GM12874 (cell line): ENCODE results near the gene HK3.

Experiments used
- TF ChIP-seq, protein P1 (sequence below): IDR thresholded peaks from 2 replicates; pipeline ENCODE4 v1.5.1; 2011; ENCODE audit warnings: low read depth, mild to moderate bottlenecking, control low read depth, low read length, moderate library complexity; ENCODE audit not compliant: insufficient read depth

Gene HK3

DNA sequence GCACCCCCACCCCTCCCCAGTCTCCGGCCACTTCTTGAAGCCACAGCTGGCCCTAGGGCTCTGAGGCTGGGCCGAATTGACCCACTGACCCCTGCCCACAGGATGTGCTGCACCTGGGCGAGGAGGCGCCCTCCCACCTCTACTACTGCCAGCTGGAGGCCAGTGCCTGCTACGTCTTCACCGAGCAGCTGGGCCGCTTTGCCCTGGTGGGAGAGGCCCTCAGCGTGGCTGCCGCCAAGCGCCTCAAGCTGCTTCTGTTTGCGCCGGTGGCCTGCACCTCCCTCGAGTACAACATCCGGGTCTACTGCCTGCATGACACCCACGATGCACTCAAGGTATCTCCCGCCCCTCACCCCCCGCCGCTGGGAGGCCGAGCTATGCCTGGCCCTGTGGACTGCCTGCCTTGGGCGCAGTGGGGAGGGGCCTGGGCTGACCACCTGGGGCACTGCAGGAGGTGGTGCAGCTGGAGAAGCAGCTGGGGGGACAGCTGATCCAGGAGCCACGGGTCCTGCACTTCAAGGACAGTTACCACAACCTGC lies 21.3 kb downstream of the HK3 start:
- TF ChIP-seq, protein P1, sequence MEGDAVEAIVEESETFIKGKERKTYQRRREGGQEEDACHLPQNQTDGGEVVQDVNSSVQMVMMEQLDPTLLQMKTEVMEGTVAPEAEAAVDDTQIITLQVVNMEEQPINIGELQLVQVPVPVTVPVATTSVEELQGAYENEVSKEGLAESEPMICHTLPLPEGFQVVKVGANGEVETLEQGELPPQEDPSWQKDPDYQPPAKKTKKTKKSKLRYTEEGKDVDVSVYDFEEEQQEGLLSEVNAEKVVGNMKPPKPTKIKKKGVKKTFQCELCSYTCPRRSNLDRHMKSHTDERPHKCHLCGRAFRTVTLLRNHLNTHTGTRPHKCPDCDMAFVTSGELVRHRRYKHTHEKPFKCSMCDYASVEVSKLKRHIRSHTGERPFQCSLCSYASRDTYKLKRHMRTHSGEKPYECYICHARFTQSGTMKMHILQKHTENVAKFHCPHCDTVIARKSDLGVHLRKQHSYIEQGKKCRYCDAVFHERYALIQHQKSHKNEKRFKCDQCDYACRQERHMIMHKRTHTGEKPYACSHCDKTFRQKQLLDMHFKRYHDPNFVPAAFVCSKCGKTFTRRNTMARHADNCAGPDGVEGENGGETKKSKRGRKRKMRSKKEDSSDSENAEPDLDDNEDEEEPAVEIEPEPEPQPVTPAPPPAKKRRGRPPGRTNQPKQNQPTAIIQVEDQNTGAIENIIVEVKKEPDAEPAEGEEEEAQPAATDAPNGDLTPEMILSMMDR, result no peak

DNA sequence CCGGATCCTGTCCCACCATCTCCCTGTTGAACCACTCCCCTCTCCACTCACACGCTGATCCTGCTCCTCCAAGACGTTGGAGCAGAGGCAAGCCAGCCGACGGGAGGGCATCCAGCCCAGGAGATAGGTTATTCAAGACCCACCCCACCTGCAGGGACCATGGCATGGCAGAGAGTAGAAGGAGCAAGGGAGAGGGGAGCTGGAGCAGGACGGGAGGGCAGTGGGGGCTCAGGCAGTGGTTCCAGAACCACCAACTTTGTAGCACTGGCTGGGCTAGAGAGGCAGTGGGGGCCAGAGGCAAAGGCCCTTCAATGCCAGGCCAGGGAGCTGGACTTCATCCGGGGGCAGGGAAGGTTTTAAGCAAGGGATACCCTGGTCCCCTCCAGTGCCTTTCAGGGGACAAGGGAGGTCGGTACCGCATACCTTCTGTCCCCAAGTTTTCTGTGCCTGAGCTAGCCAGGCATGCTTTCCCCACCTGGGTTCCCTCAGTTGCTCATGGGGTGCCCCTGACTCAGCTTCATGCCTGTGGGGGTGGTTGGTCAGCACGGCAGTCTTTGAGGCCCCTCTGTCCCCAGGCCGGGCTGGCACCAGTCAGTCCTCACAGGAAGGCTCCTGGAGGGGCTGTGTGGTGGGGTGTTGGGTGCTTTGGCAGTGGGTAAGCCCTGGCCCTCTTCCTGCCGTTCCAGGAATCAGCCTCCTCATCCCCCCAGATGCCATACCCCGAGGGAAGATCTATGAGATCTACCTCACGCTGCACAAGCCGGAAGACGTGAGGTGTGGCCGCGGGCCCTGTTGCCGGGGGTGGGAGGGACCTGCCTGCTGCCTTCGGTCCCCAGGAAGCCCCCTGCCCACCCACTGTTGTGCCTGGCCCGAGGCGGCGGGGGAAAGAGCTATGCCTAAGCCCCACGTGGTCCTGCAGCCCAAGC lies 22.4 kb downstream of the HK3 start:
- TF ChIP-seq, protein P1, result no peak

DNA sequence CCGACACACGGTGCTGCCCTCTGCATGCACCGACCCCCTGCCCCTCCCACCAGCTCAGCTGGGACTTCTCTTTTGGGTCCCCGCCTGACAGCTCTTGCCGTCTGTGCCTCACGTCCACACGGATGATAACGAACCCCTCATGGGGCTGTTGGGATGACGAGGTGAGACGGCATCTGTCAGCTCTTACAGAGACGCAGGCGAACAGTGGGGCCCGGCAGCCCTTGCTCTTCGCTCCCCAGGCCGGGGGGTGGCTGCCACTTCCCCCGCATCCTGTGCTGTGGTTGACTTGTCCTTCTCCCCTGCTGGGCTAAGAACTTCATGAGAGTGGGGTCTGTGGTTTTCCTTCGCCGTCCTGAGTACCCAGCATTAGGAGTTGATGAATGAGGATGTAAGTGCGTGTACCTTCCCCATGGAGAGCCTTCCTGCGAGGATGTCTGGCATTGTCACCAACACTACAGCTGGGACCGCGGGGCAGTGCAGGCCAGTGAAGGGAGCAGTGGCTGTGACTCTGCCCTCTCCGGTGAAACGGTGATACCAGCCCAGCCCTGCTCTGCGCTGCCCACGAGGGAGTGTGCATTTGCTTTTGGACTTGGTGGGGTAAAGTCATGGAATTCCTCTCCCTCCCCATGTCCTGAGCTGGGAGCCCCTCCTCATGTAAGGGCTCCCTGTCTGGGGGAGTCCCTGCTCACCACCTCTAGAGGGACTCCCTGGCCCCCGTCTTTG lies 23.2 kb downstream of the HK3 start:
- TF ChIP-seq, protein P1, result no peak

DNA sequence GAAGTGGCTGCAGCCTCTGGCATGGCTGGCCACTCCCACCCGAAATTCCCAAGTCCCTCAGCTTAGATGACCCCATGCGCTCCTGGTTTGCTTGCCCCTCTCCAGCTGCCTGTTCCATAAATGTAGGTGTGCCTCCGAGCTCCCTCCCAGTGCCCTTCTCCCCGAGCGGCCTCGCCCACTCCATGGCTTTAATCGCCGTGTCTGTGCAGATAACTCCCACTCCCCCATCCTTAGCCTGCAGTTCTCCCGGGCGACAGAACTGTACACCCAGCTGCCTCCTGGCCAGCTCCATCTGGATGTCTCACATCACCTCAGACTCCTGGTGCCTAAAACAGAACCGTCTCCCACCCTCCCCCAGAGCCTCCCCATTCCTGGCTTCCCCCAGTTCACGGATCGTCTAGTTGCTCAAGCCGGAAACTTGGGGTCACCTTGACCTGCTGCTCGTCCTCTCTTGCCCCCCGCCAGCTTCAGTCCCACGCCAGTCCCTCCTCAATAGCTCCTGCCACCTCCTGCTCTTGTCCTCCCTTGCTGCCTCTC lies 24.1 kb downstream of the HK3 start:
- TF ChIP-seq, protein P1, result no peak

DNA sequence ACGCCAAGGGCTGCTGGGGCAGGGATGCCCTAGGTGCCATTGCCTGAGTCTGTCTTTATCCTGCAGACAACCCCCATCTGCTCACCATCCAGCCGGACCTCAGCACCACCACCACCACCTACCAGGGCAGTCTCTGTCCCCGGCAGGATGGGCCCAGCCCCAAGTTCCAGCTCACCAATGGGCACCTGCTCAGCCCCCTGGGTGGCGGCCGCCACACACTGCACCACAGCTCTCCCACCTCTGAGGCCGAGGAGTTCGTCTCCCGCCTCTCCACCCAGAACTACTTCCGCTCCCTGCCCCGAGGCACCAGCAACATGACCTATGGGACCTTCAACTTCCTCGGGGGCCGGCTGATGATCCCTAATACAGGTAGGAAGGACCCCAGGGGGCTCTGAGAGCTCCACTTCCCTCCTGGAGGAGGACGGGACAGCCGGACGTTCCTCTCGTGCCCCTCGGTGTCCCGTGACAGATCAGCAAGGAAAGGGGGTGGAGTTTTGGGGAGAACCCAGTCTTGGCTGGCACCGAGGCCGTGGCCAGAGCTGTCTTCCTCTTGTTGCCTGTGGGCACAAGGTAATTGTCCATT lies 24.9 kb downstream of the HK3 start:
- TF ChIP-seq, protein P1, result no peak

DNA sequence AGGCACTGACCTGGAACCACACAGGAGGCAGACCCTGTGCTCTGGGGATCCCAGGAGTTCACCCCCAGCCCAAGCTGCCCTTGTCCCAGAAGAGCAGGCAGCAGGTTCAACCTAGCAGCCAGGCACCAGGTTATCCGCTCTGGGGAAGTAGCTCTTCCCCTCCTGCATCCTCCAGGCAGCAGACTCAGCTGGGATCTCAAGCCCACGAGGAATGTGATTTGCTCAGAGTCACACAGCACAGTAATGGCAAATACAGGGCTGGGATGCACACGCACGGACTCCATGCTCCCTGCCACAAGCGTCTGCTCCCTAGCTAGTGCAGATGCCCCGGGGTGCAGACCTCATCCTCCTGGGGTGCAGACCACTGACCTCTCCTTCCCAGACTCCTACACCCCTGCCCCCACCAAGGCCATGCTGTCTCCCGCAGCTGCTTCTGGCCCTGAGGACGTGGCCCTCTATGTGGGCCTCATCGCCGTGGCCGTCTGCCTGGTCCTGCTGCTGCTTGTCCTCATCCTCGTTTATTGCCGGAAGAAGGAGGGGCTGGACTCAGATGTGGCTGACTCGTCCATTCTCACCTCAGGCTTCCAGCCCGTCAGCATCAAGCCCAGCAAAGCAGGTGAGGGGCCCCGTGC lies 25.5 kb downstream of the HK3 start:
- TF ChIP-seq, protein P1, result no peak
